Astrocyte (in vitro differentiated cells and primary cell): ENCODE data around the gene MICAL2.

Experiments
- CTCF ChIP-seq: IDR thresholded peaks from 2 replicates; pipeline ENCODE4 v1.5.1; 2011; ENCODE audit warnings: low read depth, mild to moderate bottlenecking, inconsistent platforms, low read length, moderate library complexity; ENCODE audit not compliant: insufficient read depth
- EZH2 ChIP-seq: IDR thresholded peaks from 2 replicates; pipeline ENCODE4 v1.6.1; 2012; ENCODE audit warnings: mild to moderate bottlenecking, low read length, inconsistent platforms; ENCODE audit not compliant: insufficient read depth

- no peak for TF ChIP-seq CTCF
- no peak for TF ChIP-seq EZH2
Measured at GRCh38 chr11:12195768-12196167, 85.4 kb downstream of the MICAL2 start.
